Mesenchymal stem cell (in vitro differentiated cells and primary cell): Measurements from ENCODE around the gene ANTXRL.
"Not testable (repeated sequence)": the region's sequence is repeated elsewhere in the genome, so short reads cannot be mapped to it uniquely, and the experiment has no call there.

Source experiments
- DNase-seq: peaks from one replicate; pipeline ENCODE4 v3.0.0-alpha.2; 2013
- H2AFZ ChIP-seq: one replicate; pipeline ENCODE4 v1.6.1; 2013; ENCODE audit warnings: low read depth, mild to moderate bottlenecking, control low read depth, inconsistent platforms, low read length, moderate library complexity
- H2AK5ac ChIP-seq: 2 replicates; pipeline ENCODE4 v1.6.1; 2013; ENCODE audit warnings: low read length, moderate library complexity, mild to moderate bottlenecking, inconsistent platforms; ENCODE audit not compliant: severe bottlenecking
- H2BK120ac ChIP-seq: one replicate; pipeline ENCODE4 v1.6.1; 2013; ENCODE audit warnings: low read depth, mild to moderate bottlenecking, inconsistent platforms, low read length, moderate library complexity
- H2BK12ac ChIP-seq, 2 experiments: one replicate each; pipeline ENCODE4 v1.6.1; 2013; ENCODE audit warnings: inconsistent platforms in 2 of 2, low read length in 2 of 2, mild to moderate bottlenecking in 2 of 2, moderate library complexity in 2 of 2, control low read depth in 1 of 2
- H2BK15ac ChIP-seq: one replicate; pipeline ENCODE4 v1.6.1; 2013; ENCODE audit warnings: mild to moderate bottlenecking, low read depth, inconsistent platforms; ENCODE audit not compliant: poor library complexity, severe bottlenecking
- H2BK5ac ChIP-seq: 2 replicates; pipeline ENCODE4 v1.6.1; 2013; ENCODE audit warnings: low read depth, mild to moderate bottlenecking, low read length, control low read depth, inconsistent platforms; ENCODE audit not compliant: poor library complexity, severe bottlenecking
- H3K14ac ChIP-seq, 2 experiments: one replicate each; pipeline ENCODE4 v1.6.1; 2013; ENCODE audit warnings: inconsistent platforms in 2 of 2, low read length in 2 of 2, control low read depth in 1 of 2, mild to moderate bottlenecking in 1 of 2, moderate library complexity in 1 of 2
- H3K18ac ChIP-seq, 2 experiments: one replicate each; pipeline ENCODE4 v1.6.1; 2013; ENCODE audit warnings: inconsistent platforms in 2 of 2, low read length in 2 of 2, control low read depth in 1 of 2, low read depth in 1 of 2, mild to moderate bottlenecking in 1 of 2
- H3K23ac ChIP-seq, 2 experiments: one replicate each; pipeline ENCODE4 v1.6.1; 2013; ENCODE audit warnings: inconsistent platforms in 2 of 2, low read length in 2 of 2, mild to moderate bottlenecking in 2 of 2, moderate library complexity in 2 of 2, control low read depth in 1 of 2
- H3K27ac ChIP-seq: 2 replicates; pipeline ENCODE4 v1.5.1; 2013; ENCODE audit warnings: mild to moderate bottlenecking, moderate library complexity, low read length, control low read depth, inconsistent platforms; ENCODE audit not compliant: poor library complexity, severe bottlenecking
- H3K27me3 ChIP-seq, 2 experiments: 2 replicates each; pipeline versions ENCODE4 v1.6.1 to v1.7.0; 2013; ENCODE audit warnings: low read length in 2 of 2, mild to moderate bottlenecking in 2 of 2, moderate library complexity in 2 of 2, control low read depth in 1 of 2, inconsistent platforms in 1 of 2; ENCODE audit not compliant: control insufficient read depth in 1 of 2, insufficient read depth in 1 of 2
- H3K36me3 ChIP-seq, 2 experiments: 2 replicates each; pipeline versions ENCODE4 v1.6.1 to v1.7.0; 2013; ENCODE audit warnings: low read length in 2 of 2, control low read depth in 1 of 2, inconsistent platforms in 1 of 2, low read depth in 1 of 2, mild to moderate bottlenecking in 1 of 2; ENCODE audit not compliant: insufficient read depth in 2 of 2, control insufficient read depth in 1 of 2
- H3K4ac ChIP-seq, 2 experiments: one replicate each; pipeline ENCODE4 v1.6.1; 2013; ENCODE audit warnings: inconsistent platforms in 2 of 2, low read length in 2 of 2, mild to moderate bottlenecking in 2 of 2, moderate library complexity in 2 of 2, control low read depth in 1 of 2, low read depth in 1 of 2
- H3K4me1 ChIP-seq: 2 replicates; pipeline ENCODE4 v1.6.1; 2013; ENCODE audit warnings: low read depth, low read length, control low read depth; ENCODE audit not compliant: control insufficient read depth, insufficient read depth
- H3K4me2 ChIP-seq: 2 replicates; pipeline ENCODE4 v1.6.1; 2013; ENCODE audit warnings: low read length, mild to moderate bottlenecking, inconsistent platforms; ENCODE audit not compliant: poor library complexity, severe bottlenecking
- H3K4me3 ChIP-seq, 2 experiments: 2 replicates each; pipeline versions ENCODE4 v1.5.1 to v1.7.0; 2013; ENCODE audit warnings: low read length in 2 of 2, mild to moderate bottlenecking in 2 of 2, control low read depth in 1 of 2, low read depth in 1 of 2; ENCODE audit not compliant: insufficient read depth in 1 of 2
- H3K79me1 ChIP-seq: replicated peaks from 2 replicates; pipeline ENCODE4 v1.6.1; 2013; ENCODE audit warnings: mild to moderate bottlenecking, control low read depth, low read length, inconsistent platforms; ENCODE audit not compliant: poor library complexity, severe bottlenecking
- H3K9ac ChIP-seq: 2 replicates; pipeline ENCODE4 v1.7.0; 2013; ENCODE audit warnings: mild to moderate bottlenecking, low read length, moderate library complexity
- H3K9me3 ChIP-seq: 2 replicates; pipeline ENCODE4 v1.7.0; 2013; ENCODE audit warnings: mild to moderate bottlenecking, low read length; ENCODE audit not compliant: control insufficient read depth
- H4K8ac ChIP-seq: one replicate; pipeline ENCODE4 v1.6.1; 2013; ENCODE audit warnings: inconsistent platforms, mild to moderate bottlenecking, low read length, moderate library complexity
- H4K91ac ChIP-seq: one replicate; pipeline ENCODE4 v1.6.1; 2013; ENCODE audit warnings: mild to moderate bottlenecking, low read length, inconsistent platforms
- WGBS: methylation state at CpG from one replicate; pipeline ENCODE4 v1.1.7; 2013; ENCODE audit warnings: mixed read lengths; 5-methylcytosine and 5-hydroxymethylcytosine counted together

ANTXRL gene

GRCh38 chr10:46247808-46248569 lies 38.8 kb upstream of the ANTXRL start:
- no peak overlapping the region for H2AFZ ChIP-seq
- H2BK15ac ChIP-seq, result no peak overlapping the region
- H3K36me3 ChIP-seq, result no peaks in the 10 kb centered on the region
- peaks cover 2% of the 10 kb centered on the region for H3K4me1 ChIP-seq
- no peak overlapping the region for H3K14ac ChIP-seq
- H3K4ac ChIP-seq, result no peak overlapping the region
- H3K27ac ChIP-seq, result no peak overlapping the region
- H2AK5ac ChIP-seq, result no peak overlapping the region
- H3K79me1 ChIP-seq, result no peaks in the 10 kb centered on the region
- H3K4me3 ChIP-seq, result no peak overlapping the region
- DNase-seq, result no peak
- H2BK12ac ChIP-seq, result no peak overlapping the region
- no peak overlapping the region for H4K91ac ChIP-seq
- H2BK5ac ChIP-seq, result no peak overlapping the region
- no peak overlapping the region for H4K8ac ChIP-seq
- no peak overlapping the region for H3K9ac ChIP-seq
- H2BK120ac ChIP-seq, result no peak overlapping the region
- no peaks in the 10 kb centered on the region for H3K9me3 ChIP-seq
- H3K18ac ChIP-seq, result no peak overlapping the region
- WGBS, result 82% methylated on average over 14 of the region's 14 CpGs
- no peak overlapping the region for H3K23ac ChIP-seq
- no peak overlapping the region for H3K4me2 ChIP-seq
- peaks cover 8 to 10% of the 10 kb centered on the region in 2 experiments for H3K27me3 ChIP-seq

- 84% methylated on average over 10 of the region's 10 CpGs for WGBS
- Histone ChIP-seq H4K8ac (no peak overlapping the region), H3K23ac (no peak overlapping the region), H2AFZ (no peak overlapping the region), H3K27me3 (peaks cover 12 to 15% of the 10 kb centered on the region in 2 experiments), H3K36me3 (no peaks in the 10 kb centered on the region), H2AK5ac (no peak overlapping the region), H4K91ac (no peak overlapping the region), H3K9ac (no peak overlapping the region), H3K4ac (no peak overlapping the region), H2BK120ac (no peak overlapping the region), H2BK5ac (no peak overlapping the region), H3K9me3 (no peaks in the 10 kb centered on the region), H3K4me3 (no peak overlapping the region), H2BK12ac (no peak overlapping the region), H3K14ac (no peak overlapping the region), H3K79me1 (no peaks in the 10 kb centered on the region), H3K18ac (no peak overlapping the region), H3K4me1 (peaks cover 2% of the 10 kb centered on the region), H2BK15ac (no peak overlapping the region), H3K27ac (no peak overlapping the region), H3K4me2 (no peak overlapping the region)
- DNase-seq, result no peak
Measured at GRCh38 chr10:46248651-46249146, 38.1 kb upstream of the ANTXRL start.

- not testable (repeated sequence) for H3K23ac ChIP-seq, H3K4me1 ChIP-seq
- WGBS, result 75% methylated on average over 7 of the region's 9 CpGs
Measured at GRCh38 chr10:46249617-46250344, 37.0 kb upstream of the ANTXRL start.

GRCh38 chr10:46250481-46250880 lies 36.3 kb upstream of the ANTXRL start:
- Histone ChIP-seq H3K18ac (no peak overlapping the region), H2BK5ac (no peak overlapping the region), H2AK5ac (no peak overlapping the region), H3K27me3 (peaks cover 8 to 15% of the 10 kb centered on the region in 2 experiments), H2AFZ (no peak overlapping the region), H3K79me1 (no peaks in the 10 kb centered on the region), H4K8ac (no peak overlapping the region), H3K9ac (no peak overlapping the region), H3K36me3 (no peaks in the 10 kb centered on the region), H3K4me3 (no peak overlapping the region), H2BK120ac (no peak overlapping the region), H3K9me3 (no peaks in the 10 kb centered on the region), H3K27ac (no peak overlapping the region), H4K91ac (no peak overlapping the region), H3K4me1 (peaks cover 2% of the 10 kb centered on the region), H3K14ac (no peak overlapping the region), H3K4ac (no peak overlapping the region), H2BK15ac (no peak overlapping the region), H3K23ac (no peak overlapping the region), H2BK12ac (no peak overlapping the region), H3K4me2 (no peak overlapping the region)
- no peak for DNase-seq
- WGBS, result 84% methylated on average over 4 of the region's 5 CpGs

More at GRCh38 chr10:46249617-46250344, 37.0 kb upstream of the ANTXRL start:
- H2BK120ac ChIP-seq, H2BK5ac ChIP-seq, H3K79me1 ChIP-seq, H2BK12ac ChIP-seq, H4K8ac ChIP-seq, H3K27ac ChIP-seq, H3K9ac ChIP-seq, H3K4me3 ChIP-seq, H3K4ac ChIP-seq, H4K91ac ChIP-seq, H2AFZ ChIP-seq, H3K18ac ChIP-seq, H2AK5ac ChIP-seq, H3K14ac ChIP-seq, H3K4me2 ChIP-seq, H3K9me3 ChIP-seq, DNase-seq, H3K36me3 ChIP-seq, H2BK15ac ChIP-seq: not testable (repeated sequence)
- H3K27me3 ChIP-seq, result peaks cover 8 to 15% of the 10 kb centered on the region in 2 experiments
